ENCODE data around the gene CNTNAP5.

The CNTNAP5 gene

GRCh38 chr2:124776332-124776731 lies 751.2 kb downstream of the CNTNAP5 start:
- Histone ChIP-seq H2BK15ac (ENCODE audit: low read depth, poor library complexity, severe bottlenecking) (no peak overlapping the region), H2AK5ac (ENCODE audit: low read length, severe bottlenecking) (no peak overlapping the region), H3K4me1 (ENCODE audit: control insufficient read depth, insufficient read depth, low read depth, low read length) (no peaks in the 10 kb centered on the region), H3K36me3 (ENCODE audit: control insufficient read depth in 1 of 2, insufficient read depth in 2 of 2, low read depth in 1 of 2, low read length in 2 of 2) (no peaks in the 10 kb centered on the region), H3K14ac (ENCODE audit: low read length in 2 of 2) (no peak overlapping the region), H4K8ac (ENCODE audit: low read length) (no peak overlapping the region), H2AFZ (ENCODE audit: low read depth, low read length) (no peak overlapping the region), H3K27me3 (ENCODE audit: control insufficient read depth in 1 of 2, insufficient read depth in 1 of 2, low read length in 2 of 2) (no peaks in the 10 kb centered on the region), H2BK12ac (ENCODE audit: low read length in 2 of 2) (no peak overlapping the region), H3K23ac (ENCODE audit: low read length in 2 of 2) (no peak overlapping the region), H3K4me3 (ENCODE audit: insufficient read depth in 1 of 2, low read depth in 1 of 2, low read length in 2 of 2) (no peak overlapping the region), H3K4me2 (ENCODE audit: low read length, poor library complexity, severe bottlenecking) (no peak overlapping the region), H3K79me1 (replicated peaks; ENCODE audit: low read length, poor library complexity, severe bottlenecking) (no peaks in the 10 kb centered on the region), H3K9ac (ENCODE audit: low read length) (no peak overlapping the region), H3K9me3 (ENCODE audit: control insufficient read depth, low read length) (peaks cover 2% of the 10 kb centered on the region), H3K18ac (ENCODE audit: low read depth in 1 of 2, low read length in 2 of 2) (no peak overlapping the region), H2BK5ac (ENCODE audit: low read depth, low read length, poor library complexity, severe bottlenecking) (no peak overlapping the region), H3K27ac (ENCODE audit: low read length, poor library complexity, severe bottlenecking) (no peak overlapping the region), H3K4ac (ENCODE audit: low read depth in 1 of 2, low read length in 2 of 2) (no peak overlapping the region), H2BK120ac (ENCODE audit: low read depth, low read length) (no peak overlapping the region), H4K91ac (ENCODE audit: low read length) (no peak overlapping the region)
- WGBS, result 60% methylated on average over 2 of the region's 3 CpGs
- no peak for DNase-seq

GRCh38 chr2:124778076-124778475 lies 753.0 kb downstream of the CNTNAP5 start:
- H2BK5ac ChIP-seq (ENCODE audit: low read depth, low read length, poor library complexity, severe bottlenecking), result no peak overlapping the region
- H3K9ac ChIP-seq (ENCODE audit: low read length), result no peak overlapping the region
- no peak overlapping the region for H3K4ac ChIP-seq (ENCODE audit: low read depth in 1 of 2, low read length in 2 of 2)
- no peak overlapping the region for H3K4me3 ChIP-seq (ENCODE audit: insufficient read depth in 1 of 2, low read depth in 1 of 2, low read length in 2 of 2)
- H2BK12ac ChIP-seq (ENCODE audit: low read length in 2 of 2), result no peak overlapping the region
- no peak overlapping the region for H3K23ac ChIP-seq (ENCODE audit: low read length in 2 of 2)
- no peak overlapping the region for H3K27ac ChIP-seq (ENCODE audit: low read length, poor library complexity, severe bottlenecking)
- H2AK5ac ChIP-seq (ENCODE audit: low read length, severe bottlenecking), result no peak overlapping the region
- no peak overlapping the region for H3K4me2 ChIP-seq (ENCODE audit: low read length, poor library complexity, severe bottlenecking)
- H2BK120ac ChIP-seq (ENCODE audit: low read depth, low read length), result no peak overlapping the region
- peak; percentile 60 for DNase-seq
- H3K27me3 ChIP-seq (ENCODE audit: control insufficient read depth in 1 of 2, insufficient read depth in 1 of 2, low read length in 2 of 2), result no peaks in the 10 kb centered on the region
- H2AFZ ChIP-seq (ENCODE audit: low read depth, low read length), result no peak overlapping the region
- H3K36me3 ChIP-seq (ENCODE audit: control insufficient read depth in 1 of 2, insufficient read depth in 2 of 2, low read depth in 1 of 2, low read length in 2 of 2), result no peaks in the 10 kb centered on the region
- H3K18ac ChIP-seq (ENCODE audit: low read depth in 1 of 2, low read length in 2 of 2), result no peak overlapping the region
- no peaks in the 10 kb centered on the region for H3K79me1 ChIP-seq (replicated peaks; ENCODE audit: low read length, poor library complexity, severe bottlenecking)
- 57% methylated on average over 2 of the region's 2 CpGs for WGBS
- H2BK15ac ChIP-seq (ENCODE audit: low read depth, poor library complexity, severe bottlenecking), result no peak overlapping the region
- H3K14ac ChIP-seq (ENCODE audit: low read length in 2 of 2), result no peak overlapping the region
- no peak overlapping the region for H4K91ac ChIP-seq (ENCODE audit: low read length)
- no peaks in the 10 kb centered on the region for H3K4me1 ChIP-seq (ENCODE audit: control insufficient read depth, insufficient read depth, low read depth, low read length)
- H3K9me3 ChIP-seq (ENCODE audit: control insufficient read depth, low read length), result no peaks in the 10 kb centered on the region
- no peak overlapping the region for H4K8ac ChIP-seq (ENCODE audit: low read length)

GRCh38 chr2:124796647-124797046 lies 771.6 kb downstream of the CNTNAP5 start:
- no peak overlapping the region for H4K91ac ChIP-seq (ENCODE audit: low read length)

GRCh38 chr2:124797049-124797448 lies 772.0 kb downstream of the CNTNAP5 start:
- 93% methylated on average over 2 of the region's 2 CpGs for WGBS
- H3K4me2 ChIP-seq (ENCODE audit: low read length, poor library complexity, severe bottlenecking), result no peak overlapping the region
- no peaks in the 10 kb centered on the region for H3K79me1 ChIP-seq (replicated peaks; ENCODE audit: low read length, poor library complexity, severe bottlenecking)
- no peak overlapping the region for H3K4me3 ChIP-seq (ENCODE audit: insufficient read depth in 1 of 2, low read depth in 1 of 2, low read length in 2 of 2)
- no peak overlapping the region for H2AK5ac ChIP-seq (ENCODE audit: low read length, severe bottlenecking)
- H3K9ac ChIP-seq (ENCODE audit: low read length), result no peak overlapping the region
- H3K9me3 ChIP-seq (ENCODE audit: control insufficient read depth, low read length), result no peaks in the 10 kb centered on the region
- H3K27ac ChIP-seq (ENCODE audit: low read length, poor library complexity, severe bottlenecking), result no peak overlapping the region
- no peak overlapping the region for H2BK15ac ChIP-seq (ENCODE audit: low read depth, poor library complexity, severe bottlenecking)
- H3K4me1 ChIP-seq (ENCODE audit: control insufficient read depth, insufficient read depth, low read depth, low read length), result no peaks in the 10 kb centered on the region
- H4K91ac ChIP-seq (ENCODE audit: low read length), result no peak overlapping the region
- no peak overlapping the region for H2AFZ ChIP-seq (ENCODE audit: low read depth, low read length)
- H2BK120ac ChIP-seq (ENCODE audit: low read depth, low read length), result no peak overlapping the region
- no peaks in the 10 kb centered on the region for H3K27me3 ChIP-seq (ENCODE audit: control insufficient read depth in 1 of 2, insufficient read depth in 1 of 2, low read length in 2 of 2)
- no peak for DNase-seq
- H2BK5ac ChIP-seq (ENCODE audit: low read depth, low read length, poor library complexity, severe bottlenecking), result no peak overlapping the region
- no peak overlapping the region for H3K14ac ChIP-seq (ENCODE audit: low read length in 2 of 2)
- H2BK12ac ChIP-seq (ENCODE audit: low read length in 2 of 2), result no peak overlapping the region
- no peak overlapping the region for H4K8ac ChIP-seq (ENCODE audit: low read length)
- no peak overlapping the region for H3K18ac ChIP-seq (ENCODE audit: low read depth in 1 of 2, low read length in 2 of 2)
- no peak overlapping the region for H3K23ac ChIP-seq (ENCODE audit: low read length in 2 of 2)
- H3K36me3 ChIP-seq (ENCODE audit: control insufficient read depth in 1 of 2, insufficient read depth in 2 of 2, low read depth in 1 of 2, low read length in 2 of 2), result no peaks in the 10 kb centered on the region
- H3K4ac ChIP-seq (ENCODE audit: low read depth in 1 of 2, low read length in 2 of 2), result no peak overlapping the region

More at GRCh38 chr2:124796647-124797046, 771.6 kb downstream of the CNTNAP5 start:
- no peak overlapping the region for H4K8ac ChIP-seq (ENCODE audit: low read length)
- no peak overlapping the region for H3K18ac ChIP-seq (ENCODE audit: low read depth in 1 of 2, low read length in 2 of 2)
- H3K9me3 ChIP-seq (ENCODE audit: control insufficient read depth, low read length), result no peaks in the 10 kb centered on the region
- no peaks in the 10 kb centered on the region for H3K36me3 ChIP-seq (ENCODE audit: control insufficient read depth in 1 of 2, insufficient read depth in 2 of 2, low read depth in 1 of 2, low read length in 2 of 2)
- no peak overlapping the region for H2BK5ac ChIP-seq (ENCODE audit: low read depth, low read length, poor library complexity, severe bottlenecking)
- H2BK15ac ChIP-seq (ENCODE audit: low read depth, poor library complexity, severe bottlenecking), result no peak overlapping the region
- no peak overlapping the region for H2AFZ ChIP-seq (ENCODE audit: low read depth, low read length)
- no peak overlapping the region for H3K14ac ChIP-seq (ENCODE audit: low read length in 2 of 2)
- H3K4ac ChIP-seq (ENCODE audit: low read depth in 1 of 2, low read length in 2 of 2), result no peak overlapping the region
- DNase-seq, result no peak
- H3K4me3 ChIP-seq (ENCODE audit: insufficient read depth in 1 of 2, low read depth in 1 of 2, low read length in 2 of 2), result no peak overlapping the region
- no peak overlapping the region for H3K4me2 ChIP-seq (ENCODE audit: low read length, poor library complexity, severe bottlenecking)
- H3K27ac ChIP-seq (ENCODE audit: low read length, poor library complexity, severe bottlenecking), result no peak overlapping the region
- no peak overlapping the region for H3K9ac ChIP-seq (ENCODE audit: low read length)
- no peak overlapping the region for H3K23ac ChIP-seq (ENCODE audit: low read length in 2 of 2)
- H3K27me3 ChIP-seq (ENCODE audit: control insufficient read depth in 1 of 2, insufficient read depth in 1 of 2, low read length in 2 of 2), result no peaks in the 10 kb centered on the region
- no peaks in the 10 kb centered on the region for H3K79me1 ChIP-seq (replicated peaks; ENCODE audit: low read length, poor library complexity, severe bottlenecking)
- no peak overlapping the region for H2BK120ac ChIP-seq (ENCODE audit: low read depth, low read length)
- H3K4me1 ChIP-seq (ENCODE audit: control insufficient read depth, insufficient read depth, low read depth, low read length), result no peaks in the 10 kb centered on the region
- no peak overlapping the region for H2BK12ac ChIP-seq (ENCODE audit: low read length in 2 of 2)
- H2AK5ac ChIP-seq (ENCODE audit: low read length, severe bottlenecking), result no peak overlapping the region
